Measurements from ENCODE around the gene C1QTNF8. TPM values are rescaled to one million over a fixed set of nuclear protein-coding genes. Genes with fewer than 3 reads are reported as not detected.
A peak's percentile ranks its signal among the peaks of the same experiment; 100 is the strongest.

C1QTNF8 gene
- total RNA-seq, 8 experiments from 2014 or later: 0.08 to 0.28 TPM; not detected in 6

- in situ Hi-C loops (cut with MboI; ENCODE audit: low pct_unique_long_range_greater_than_20kb in 2 of 9, low sequenced_read_pairs in 9 of 9, unreplicated experiment in 9 of 9): loop anchor here in 2 of 9 experiments (10.0 kb wide), 1 partner anchor 81 kb away; no protein-coding TSS in a partner anchor
- no peak for ATAC-seq (replicated peaks in 6 of 8)
- Histone ChIP-seq H3K4me3 (no peak overlapping the region), H3K27ac (no peak overlapping the region), H3K4me1 (replicated peaks in 1 of 2) (peaks cover 29 to 35% of the 10 kb centered on the region in 2 donors)
- WGBS, 10 experiments: 80 to 93% (median 85%) methylated on average over 1 to 6 of the region's 15 CpGs; no CpG with 5 or more reads in 7 of the 10 experiments
Measured at GRCh38 chr16:1113889-1114526, 18.0 kb upstream of the C1QTNF8 start.

GRCh38 chr16:1113489-1113888 is 17.4 kb upstream of the C1QTNF8 start:
- no peak overlapping the region for H3K4me3 ChIP-seq
- no peak overlapping the region for H3K27ac ChIP-seq
- WGBS, 10 experiments: no CpG with 5 or more reads among the region's 16 CpGs
- in situ Hi-C loops (cut with MboI; ENCODE audit: low pct_unique_long_range_greater_than_20kb in 2 of 9, low sequenced_read_pairs in 9 of 9, unreplicated experiment in 9 of 9): loop anchor here in 2 of 9 experiments (10.0 kb wide), 1 partner anchor 81 kb away; no protein-coding TSS in a partner anchor
- no peak for ATAC-seq (replicated peaks in 6 of 8)
- H3K4me1 ChIP-seq (replicated peaks in 1 of 2): peaks cover 27 to 34% of the 10 kb centered on the region in 2 donors

- H3K27ac ChIP-seq: no peak overlapping the region
- 53 to 80% (median 70%) methylated on average over 1 to 8 of the region's 26 CpGs; no CpG with 5 or more reads in 7 of the 10 experiments for WGBS, 10 experiments
- ATAC-seq (replicated peaks in 6 of 8): no peak
- no peak overlapping the region for H3K4me3 ChIP-seq
- in situ Hi-C loops (cut with MboI; ENCODE audit: low pct_unique_long_range_greater_than_20kb in 2 of 9, low sequenced_read_pairs in 9 of 9, unreplicated experiment in 9 of 9): loop anchor here in 2 of 9 experiments (10.0 kb wide), 1 partner anchor 82 kb away; no protein-coding TSS in a partner anchor
- H3K4me1 ChIP-seq (replicated peaks in 1 of 2): peaks cover 33 to 40% of the 10 kb centered on the region in 2 donors
Measured at GRCh38 chr16:1112506-1113184, 16.6 kb upstream of the C1QTNF8 start.

- WGBS, 10 experiments: 4 to 82% (median 40%) methylated on average over 3 to 11 of the region's 19 CpGs; no CpG with 5 or more reads in 6 of the 10 experiments
- H3K4me3 ChIP-seq: no peak overlapping the region
- H3K4me1 ChIP-seq (replicated peaks in 1 of 2): peaks cover 36 to 38% of the 10 kb centered on the region in 2 donors
- peak in 5 of 8 experiments; percentile 17 to 47 (median 27) for ATAC-seq (replicated peaks in 6 of 8)
- in situ Hi-C loops (cut with MboI; ENCODE audit: low pct_unique_long_range_greater_than_20kb in 2 of 9, low sequenced_read_pairs in 9 of 9, unreplicated experiment in 9 of 9): loop anchor here in 2 of 9 experiments (10.0 kb wide), 1 partner anchor 85 kb away; no protein-coding TSS in a partner anchor
- peak overlapping the region in 1 of 2 donors; percentile 11 for H3K27ac ChIP-seq
Measured at GRCh38 chr16:1109648-1110047, 13.6 kb upstream of the C1QTNF8 start.

- in situ Hi-C loops (cut with MboI; ENCODE audit: low pct_unique_long_range_greater_than_20kb in 2 of 9, low sequenced_read_pairs in 9 of 9, unreplicated experiment in 9 of 9): no loop called here
- peak in 3 of 8 experiments; percentile 15 to 31 (median 28) for ATAC-seq (replicated peaks in 6 of 8)
- 0% methylated on average over 4 of the region's 42 CpGs; no CpG with 5 or more reads in 9 of the 10 experiments for WGBS, 10 experiments
- Histone ChIP-seq H3K4me1 (replicated peaks in 1 of 2) (peaks cover 37 to 38% of the 10 kb centered on the region in 2 donors), H3K4me3 (no peak overlapping the region), H3K27ac (no peak overlapping the region)
Measured at GRCh38 chr16:1108299-1109252, 12.5 kb upstream of the C1QTNF8 start.

GRCh38 chr16:1107731-1108130 is 11.7 kb upstream of the C1QTNF8 start:
- Histone ChIP-seq H3K4me3 (no peak overlapping the region), H3K4me1 (replicated peaks in 1 of 2) (peaks cover 44% of the 10 kb centered on the region in 2 donors), H3K27ac (no peak overlapping the region)
- ATAC-seq (replicated peaks in 6 of 8): peak in 1 of 8 experiments; percentile 2
- in situ Hi-C loops (cut with MboI; ENCODE audit: low pct_unique_long_range_greater_than_20kb in 2 of 9, low sequenced_read_pairs in 9 of 9, unreplicated experiment in 9 of 9): no loop called here
- 93% methylated on average over 3 of the region's 12 CpGs; no CpG with 5 or more reads in 9 of the 10 experiments for WGBS, 10 experiments

GRCh38 chr16:1107141-1107540 is 11.1 kb upstream of the C1QTNF8 start:
- Histone ChIP-seq H3K4me1 (replicated peaks in 1 of 2) (peaks cover 39 to 41% of the 10 kb centered on the region in 2 donors), H3K4me3 (no peak overlapping the region), H3K27ac (no peak overlapping the region)
- in situ Hi-C loops (cut with MboI; ENCODE audit: low pct_unique_long_range_greater_than_20kb in 2 of 9, low sequenced_read_pairs in 9 of 9, unreplicated experiment in 9 of 9): no loop called here
- WGBS, 10 experiments: 11 to 48% methylated on average over 3 to 14 of the region's 22 CpGs; no CpG with 5 or more reads in 8 of the 10 experiments
- ATAC-seq (replicated peaks in 6 of 8): no peak

GRCh38 chr16:1106659-1107058 is 10.6 kb upstream of the C1QTNF8 start:
- peak in 2 of 8 experiments; percentile 1 for ATAC-seq (replicated peaks in 6 of 8)
- 45 to 80% (median 79%) methylated on average over 1 to 7 of the region's 16 CpGs; no CpG with 5 or more reads in 5 of the 10 experiments for WGBS, 10 experiments
- Histone ChIP-seq H3K4me3 (no peak overlapping the region), H3K27ac (no peak overlapping the region), H3K4me1 (replicated peaks in 1 of 2) (peaks cover 38 to 40% of the 10 kb centered on the region in 2 donors)
- in situ Hi-C loops (cut with MboI; ENCODE audit: low pct_unique_long_range_greater_than_20kb in 2 of 9, low sequenced_read_pairs in 9 of 9, unreplicated experiment in 9 of 9): no loop called here

- ATAC-seq (replicated peaks in 6 of 8): peak; percentile 63 to 88 (median 72)
- in situ Hi-C loops (cut with MboI; ENCODE audit: low pct_unique_long_range_greater_than_20kb in 2 of 9, low sequenced_read_pairs in 9 of 9, unreplicated experiment in 9 of 9): no loop called here
- Histone ChIP-seq H3K27ac (no peak overlapping the region), H3K4me1 (replicated peaks in 1 of 2) (peaks cover 38 to 43% of the 10 kb centered on the region in 2 donors), H3K4me3 (no peak overlapping the region)
- no CpG with 5 or more reads among the region's 26 CpGs for WGBS, 10 experiments
Measured at GRCh38 chr16:1105888-1106620, 10.0 kb upstream of the C1QTNF8 start.

GRCh38 chr16:1103636-1103980 is 7.6 kb upstream of the C1QTNF8 start:
- no peak overlapping the region for H3K27ac ChIP-seq
- no peak overlapping the region for H3K4me3 ChIP-seq
- in situ Hi-C loops (cut with MboI; ENCODE audit: low pct_unique_long_range_greater_than_20kb in 2 of 9, low sequenced_read_pairs in 9 of 9, unreplicated experiment in 9 of 9): no loop called here
- ATAC-seq (replicated peaks in 6 of 8): no peak
- peaks cover 35 to 49% of the 10 kb centered on the region in 2 donors for H3K4me1 ChIP-seq (replicated peaks in 1 of 2)
- WGBS, 10 experiments: 6 to 83% (median 20%) methylated on average over 1 to 3 of the region's 11 CpGs; no CpG with 5 or more reads in 7 of the 10 experiments

GRCh38 chr16:1102921-1103635 is 7.0 kb upstream of the C1QTNF8 start:
- Histone ChIP-seq H3K27ac (no peak overlapping the region), H3K4me3 (peak overlapping the region in 4 of 5 donors; percentile 7 to 26 (median 22)), H3K4me1 (replicated peaks in 1 of 2) (peaks cover 35 to 50% of the 10 kb centered on the region in 2 donors)
- in situ Hi-C loops (cut with MboI; ENCODE audit: low pct_unique_long_range_greater_than_20kb in 2 of 9, low sequenced_read_pairs in 9 of 9, unreplicated experiment in 9 of 9): no loop called here
- WGBS, 10 experiments: 24 to 40% methylated on average over 1 to 6 of the region's 61 CpGs; no CpG with 5 or more reads in 8 of the 10 experiments
- ATAC-seq (replicated peaks in 6 of 8): peak; percentile 13 to 78 (median 46)

Measured in motor neuron (in vitro differentiated cells).